T-helper 1 cell treated with Interleukin-12 subunit alpha and Interleukin-12 subunit beta and Interleukin-4 antibody, amounts not matched to agents 30 ng/mL and 1 ng/mL, for 36 hours (primary cell): ENCODE data around the gene MBTPS2. TPM values are rescaled to one million over a fixed set of nuclear protein-coding genes. Genes with fewer than 3 reads are reported as not detected.
"Not testable (repeated sequence)": the region's sequence is repeated elsewhere in the genome, so short reads cannot be mapped to it uniquely, and the experiment has no call there.

Experiments
- intact Hi-C: fragments of 100-400 bp; cut with micrococcal nuclease; formaldehyde crosslinking; loops from one replicate; pipeline ENCODE4 v1.15.1; 2024
- total RNA-seq: library from RNA; stranded (reverse); gene quantifications from 2 replicates; pipeline ENCODE4 v1.2.3, GENCODE V29; 2022

The MBTPS2 gene
- total RNA-seq: 9.5 and 10.7 TPM in 2 replicates

DNA sequence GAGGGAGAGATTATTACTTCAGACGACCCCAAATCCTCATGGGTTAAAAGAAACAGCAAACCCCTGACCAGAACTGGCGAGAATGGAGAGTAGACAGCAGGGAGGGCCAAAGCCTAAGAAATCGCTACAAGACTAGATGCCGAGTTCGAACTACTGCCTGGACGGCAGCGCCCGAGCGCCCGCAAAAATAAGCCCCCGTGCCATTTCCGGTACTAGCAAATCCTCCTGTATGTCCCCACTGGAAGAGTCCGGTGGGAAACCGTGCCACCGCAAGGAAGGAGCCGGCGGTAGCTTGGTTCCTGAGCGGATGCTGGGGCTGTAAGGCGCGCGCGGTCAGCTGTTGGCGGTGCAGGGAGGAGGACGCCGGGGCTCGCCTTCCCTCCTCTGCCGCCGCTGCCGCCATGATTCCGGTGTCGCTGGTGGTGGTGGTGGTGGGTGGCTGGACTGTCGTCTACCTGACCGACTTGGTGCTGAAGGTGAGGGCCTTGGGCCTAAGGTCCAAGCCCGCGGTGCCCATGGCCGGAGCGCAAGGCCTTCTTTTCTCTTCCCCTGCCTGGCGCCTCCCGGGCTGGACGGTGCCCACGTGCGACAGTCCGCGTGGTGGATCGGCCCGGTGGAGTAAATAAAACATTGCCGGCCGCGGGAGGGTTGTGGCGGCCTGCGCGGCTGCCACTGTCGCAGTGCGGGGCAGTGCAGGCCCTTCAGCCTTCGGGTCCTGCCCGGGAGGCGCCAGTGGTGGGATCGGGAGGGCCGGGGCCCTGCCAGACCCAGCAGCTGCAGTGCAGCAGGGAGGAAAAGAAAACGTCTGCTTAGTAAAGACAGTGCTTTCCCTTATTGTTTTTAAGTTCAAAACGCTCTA lies at the start of gene MBTPS2:
TSS of gene MBTPS2 (plus strand) at position 284 of the 859 bp plus-strand sequence. CDS start at position 402, 118 bp downstream.
- intact Hi-C loops: loop anchor here (1.0 to 5.0 kb wide), 11 partner anchors 66 to 1573 kb away; partner anchors contain the start of genes CNKSR2, RPS6KA3 and SMS

DNA sequence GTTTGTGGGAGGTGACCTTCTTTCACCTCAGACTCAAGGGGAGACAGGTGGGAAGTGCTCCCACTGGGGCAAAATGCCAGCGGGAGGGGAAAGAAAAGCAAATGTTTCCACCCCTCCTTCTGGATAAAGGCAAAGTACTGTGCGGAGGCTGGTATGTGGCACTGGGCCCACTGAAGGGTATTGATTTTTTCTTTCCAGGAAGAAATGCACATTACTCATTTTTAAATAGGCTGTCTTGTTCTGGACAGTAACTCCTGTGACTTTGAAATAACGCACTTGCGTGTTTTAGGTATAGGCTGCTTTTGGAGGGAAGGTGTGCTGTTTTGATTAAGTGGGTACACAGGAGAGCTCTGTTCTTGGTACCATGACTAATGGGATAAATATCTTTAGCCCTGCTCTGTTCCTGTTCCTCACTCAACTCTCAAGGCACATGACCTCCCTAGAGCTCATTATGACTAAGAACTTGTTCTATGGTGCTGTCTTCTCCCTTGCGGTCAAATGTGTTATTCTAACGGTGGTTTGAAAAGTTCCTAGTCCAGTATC lies 40.7 kb upstream of the MBTPS2 start:
- intact Hi-C loops: no loop called here

DNA sequence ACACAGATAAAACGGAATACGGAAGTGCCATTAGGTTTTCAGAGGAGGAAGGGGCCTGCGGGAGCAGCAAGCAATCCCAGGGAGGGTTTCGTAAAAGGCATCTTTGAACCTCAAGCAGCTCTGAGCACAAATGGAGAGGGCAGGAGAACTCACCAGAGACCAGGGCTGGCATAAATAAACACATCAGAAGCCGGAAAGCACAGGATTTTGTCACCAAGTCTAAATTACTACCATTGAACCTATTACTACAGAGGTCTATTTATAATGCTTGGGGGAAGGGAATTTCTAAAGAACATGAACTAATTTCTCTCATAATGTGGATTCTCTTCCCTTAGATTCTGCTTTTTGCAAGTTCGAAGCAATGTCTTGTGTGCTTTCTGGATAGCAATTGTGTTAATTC lies 39.6 kb upstream of the MBTPS2 start:
- intact Hi-C loops: no loop called here

- intact Hi-C loops: no loop called here
Observed at GRCh38 chrX:21800344-21800770, 39.1 kb upstream of the MBTPS2 start.

GRCh38 chrX:21802054-21802670 lies 37.3 kb upstream of the MBTPS2 start:
- intact Hi-C loops: no loop called here

GRCh38 chrX:21802839-21803238 lies 36.6 kb upstream of the MBTPS2 start:
- intact Hi-C loops: no loop called here

- intact Hi-C loops: no loop called here
Observed at GRCh38 chrX:21806691-21807090, 32.7 kb upstream of the MBTPS2 start.

DNA sequence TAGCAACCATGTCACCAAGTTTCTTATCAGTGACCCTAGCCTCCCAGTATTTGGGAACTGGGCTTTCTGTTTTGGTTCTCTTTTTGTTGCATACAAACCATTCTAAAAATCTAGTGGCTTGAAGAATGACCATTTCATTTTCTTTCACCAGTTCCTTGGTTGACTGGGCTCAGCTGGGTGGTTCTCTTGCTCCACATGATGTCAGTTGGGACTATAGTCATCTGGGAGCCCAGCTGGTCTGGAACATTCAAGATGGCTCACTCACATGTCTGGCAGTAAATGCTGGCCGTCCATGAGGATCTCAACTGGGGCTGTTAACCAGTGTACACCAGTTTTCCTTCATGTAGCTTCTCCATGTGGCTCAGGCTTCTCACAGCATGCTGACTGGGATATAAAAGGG lies 27.6 kb upstream of the MBTPS2 start:
- intact Hi-C loops: no loop called here

DNA sequence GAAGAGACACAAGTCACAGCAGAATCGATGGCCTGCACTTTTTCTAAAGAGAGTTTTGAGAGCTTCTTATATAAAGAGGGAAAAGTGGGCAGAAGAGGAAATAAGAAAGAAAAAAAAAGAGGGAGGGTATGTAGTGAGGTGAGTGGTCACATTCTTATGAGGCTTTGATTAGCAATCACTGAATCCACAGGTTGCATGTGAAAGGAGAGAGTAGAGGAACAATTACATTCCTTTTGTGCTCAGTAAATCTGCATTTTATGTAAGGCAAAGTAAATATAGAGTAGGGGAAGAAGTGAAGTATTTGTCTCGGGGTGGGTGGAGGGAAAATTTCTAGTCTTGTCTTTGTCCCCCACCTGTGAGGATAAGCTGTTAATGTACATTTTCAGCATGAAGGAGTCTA lies 26.8 kb upstream of the MBTPS2 start:
- intact Hi-C loops: no loop called here

DNA sequence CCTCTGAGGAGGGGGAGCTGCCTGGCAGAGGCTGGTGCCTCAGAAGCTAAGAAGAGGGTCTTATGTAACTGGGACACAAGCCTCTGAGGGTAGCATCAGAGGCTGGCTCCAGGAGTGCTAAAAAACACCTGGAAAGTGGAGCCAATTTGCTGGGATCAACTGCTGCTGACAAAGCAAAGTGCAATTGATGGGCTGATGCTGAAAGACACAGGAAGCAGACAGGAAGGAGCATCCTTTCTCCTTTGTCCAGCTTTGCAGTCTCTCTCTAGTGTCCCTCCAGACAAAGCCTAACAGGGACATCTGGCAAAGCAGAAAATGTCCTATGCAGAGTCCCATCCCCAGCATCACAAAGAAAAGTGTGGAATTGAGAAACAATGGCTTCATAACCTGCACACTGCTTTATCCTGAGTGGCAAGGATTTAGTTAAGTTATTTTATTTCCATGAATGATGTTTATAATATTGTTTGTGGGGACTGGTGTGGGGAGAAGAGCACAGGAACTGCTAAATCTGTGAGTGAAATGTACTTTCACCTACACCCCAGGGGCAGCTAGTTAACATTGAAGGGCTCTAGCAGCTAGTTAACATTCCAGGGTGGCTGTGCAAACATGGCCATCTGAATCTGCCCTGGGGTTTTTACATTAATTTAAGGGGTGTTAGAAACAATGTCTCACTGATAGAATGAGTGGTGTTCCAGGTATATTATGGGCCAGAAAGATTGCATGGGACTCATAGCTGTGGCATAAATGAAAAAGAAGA lies 25.6 kb upstream of the MBTPS2 start:
- intact Hi-C loops: no loop called here

DNA sequence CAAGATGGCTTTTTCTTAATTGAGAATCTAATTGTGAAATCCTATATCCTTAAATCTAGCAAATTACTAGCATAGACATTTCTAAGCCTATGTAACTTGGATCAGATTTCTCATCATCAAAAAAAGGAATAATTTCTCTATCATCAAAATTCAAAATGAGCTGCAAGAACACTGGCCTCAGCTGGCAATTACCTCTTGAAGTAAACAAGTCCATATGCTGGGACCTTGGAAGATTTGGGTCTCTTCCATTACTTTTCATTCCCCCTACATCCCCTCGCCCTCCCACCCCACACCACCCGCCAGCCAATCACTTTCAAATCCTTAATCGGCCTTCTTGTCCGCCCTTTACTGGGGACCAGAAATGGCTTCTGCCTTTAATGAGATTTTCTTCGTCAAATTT lies 23.3 kb upstream of the MBTPS2 start:
- intact Hi-C loops: no loop called here

DNA sequence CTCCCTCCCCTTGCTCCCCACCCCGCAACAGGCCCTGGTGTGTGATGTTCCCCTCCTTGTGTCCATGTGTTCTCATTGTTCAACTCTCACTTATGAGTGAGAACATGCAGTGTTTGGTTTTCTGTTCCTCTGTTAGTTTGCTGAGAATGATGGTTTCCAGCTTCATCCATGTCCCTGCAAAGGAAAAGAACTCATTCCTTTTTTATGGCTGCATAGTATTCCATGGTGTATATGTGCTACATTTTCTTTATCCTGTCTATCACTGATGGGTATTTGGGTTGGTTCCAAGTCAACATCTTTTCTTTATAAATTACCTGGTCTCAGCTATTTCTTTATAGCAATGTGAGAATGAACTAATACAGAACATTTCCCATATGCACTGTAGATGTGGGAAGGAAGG lies 19.2 kb upstream of the MBTPS2 start:
- intact Hi-C loops: not testable (repeated sequence)

DNA sequence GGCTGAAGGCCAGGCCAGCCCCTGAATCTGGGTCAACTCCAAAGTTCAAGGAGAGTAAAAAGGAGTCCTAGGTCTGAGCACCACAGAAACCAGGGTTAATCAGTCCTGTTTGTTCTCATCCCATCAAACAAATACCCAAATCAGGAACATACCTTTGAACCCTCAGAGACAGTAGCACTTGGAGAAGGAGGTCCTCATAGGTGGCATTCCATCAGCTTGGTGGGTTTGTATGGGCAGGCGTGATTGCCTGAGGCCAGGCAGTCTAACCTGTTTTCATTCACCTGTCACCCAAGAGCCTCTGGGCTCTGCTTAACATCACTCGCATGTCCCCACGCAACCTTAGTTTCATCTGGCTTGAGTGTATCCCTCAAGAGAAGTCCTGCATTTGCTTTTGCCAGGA lies 17.5 kb upstream of the MBTPS2 start:
- intact Hi-C loops: no loop called here

DNA sequence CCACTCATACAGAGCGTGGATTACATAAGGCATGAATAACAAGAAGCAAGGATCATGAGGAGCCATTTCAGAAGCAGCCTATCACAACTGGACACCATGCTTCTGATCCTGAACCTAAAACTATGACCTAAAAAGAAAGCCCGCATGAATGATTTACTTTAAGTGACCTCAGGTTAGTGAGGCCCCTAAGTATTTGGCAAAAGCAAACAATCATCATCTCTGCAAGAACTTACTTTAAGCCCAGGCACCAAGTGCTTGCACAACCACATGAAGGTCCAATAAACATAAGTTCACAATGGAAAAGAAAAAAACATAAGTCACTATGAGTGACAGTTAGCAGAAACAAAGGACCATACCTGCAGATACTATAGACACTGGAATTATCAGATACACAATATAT lies 7.9 kb upstream of the MBTPS2 start:
- intact Hi-C loops: no loop called here

GRCh38 chrX:21837056-21837455 lies 2.4 kb upstream of the MBTPS2 start:
- intact Hi-C loops: loop anchor here (5.0 kb wide), 3 partner anchors 150 to 1320 kb away; no protein-coding TSS in a partner anchor

- intact Hi-C loops: loop anchor here (1.0 to 5.0 kb wide), 9 partner anchors 66 to 1322 kb away; partner anchors contain the start of genes CNKSR2 and SMS
Observed at GRCh38 chrX:21838937-21839333, 482 bp upstream of the MBTPS2 start.

DNA sequence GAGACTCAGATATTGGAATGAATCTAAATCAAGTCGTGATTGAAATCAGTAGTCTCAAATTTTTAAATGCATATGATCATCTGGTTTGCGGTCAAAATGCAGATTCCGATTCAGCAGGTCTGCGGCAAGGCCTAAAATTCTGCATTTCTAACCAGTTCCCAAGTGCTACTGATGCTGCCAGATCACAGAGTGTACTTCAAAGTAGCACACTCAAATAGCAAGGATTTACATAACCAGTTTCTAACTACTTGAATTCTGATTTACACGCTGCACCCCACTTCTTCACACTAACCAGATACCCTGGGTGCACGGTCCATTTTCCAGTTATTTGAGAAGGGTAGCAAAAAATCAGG lies 752 bp downstream of the MBTPS2 start:
- intact Hi-C loops: loop anchor here (2.0 to 5.0 kb wide), 2 partner anchors 87 to 1573 kb away; partner anchors contain the start of gene RPS6KA3

DNA sequence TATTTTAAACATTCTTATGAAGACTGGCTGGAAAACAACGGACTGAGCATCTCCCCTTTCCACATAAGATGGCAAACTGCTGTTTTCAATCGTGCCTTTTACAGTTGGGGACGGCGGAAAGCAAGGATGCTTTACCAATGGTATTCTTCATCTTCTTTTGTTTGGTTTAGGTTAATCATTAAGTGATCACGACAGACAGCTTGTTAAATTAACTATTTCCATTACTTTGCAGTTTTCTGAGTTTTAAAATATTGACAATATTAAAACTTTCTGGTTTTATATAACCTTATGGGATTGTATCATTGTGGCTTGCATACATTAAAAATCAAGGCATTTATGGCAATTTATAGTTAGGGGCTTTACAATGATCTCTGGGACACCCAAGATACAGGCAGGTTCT lies 3.8 kb downstream of the MBTPS2 start:
- intact Hi-C loops: loop anchor here (5.0 kb wide), 1 partner anchor 84 kb away; no protein-coding TSS in a partner anchor

- intact Hi-C loops: no loop called here
Observed at GRCh38 chrX:21845096-21845495, 5.7 kb downstream of the MBTPS2 start.

DNA sequence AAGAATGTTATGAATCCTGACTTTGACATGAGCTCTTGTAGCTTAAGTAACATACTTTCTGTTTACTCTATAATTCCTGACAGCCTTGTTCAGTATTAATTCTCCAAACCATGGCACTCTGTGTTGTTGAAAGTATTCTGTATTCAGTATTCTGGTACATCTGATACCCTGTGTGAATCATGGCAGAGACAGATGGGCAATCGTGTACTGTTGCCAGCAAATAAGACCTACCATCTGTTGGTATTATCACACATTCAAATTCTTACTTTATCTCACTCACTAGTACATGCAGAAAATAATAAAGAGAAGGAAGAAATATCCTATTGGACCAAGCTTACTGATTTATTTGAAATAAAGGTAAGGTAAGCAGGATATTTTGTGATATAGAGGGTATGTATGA lies 7.9 kb downstream of the MBTPS2 start:
- intact Hi-C loops: no loop called here

DNA sequence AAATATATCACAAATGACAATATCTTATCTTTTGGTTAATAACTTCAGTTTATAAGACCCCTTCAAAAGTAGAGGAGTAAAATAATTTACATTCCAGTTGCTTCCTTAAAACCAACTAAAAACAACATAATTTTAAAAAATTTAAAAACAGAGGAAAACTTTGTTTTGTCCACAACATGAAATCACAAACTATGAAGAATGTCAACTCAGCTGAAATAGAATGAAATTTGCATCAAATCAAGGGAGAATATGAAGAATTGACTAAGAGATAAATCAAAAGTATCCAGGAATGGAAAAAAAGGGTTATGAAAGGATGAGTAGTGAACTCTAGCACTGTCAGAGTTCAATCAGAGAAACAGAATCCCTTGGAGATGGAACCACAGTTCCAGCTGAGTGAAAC lies 14.2 kb downstream of the MBTPS2 start:
- intact Hi-C loops: no loop called here
